Mammary epithelial cell (primary cell): ENCODE data around the gene GPR75.

ENCODE experiments used
- CTCF ChIP-seq, 2 donors: IDR thresholded peaks in 1 of 2; conservative IDR thresholded peaks in 1 of 2; 2 replicates each; pipeline ENCODE4 v1.5.1; 2011 to 2012; ENCODE audit warnings: inconsistent platforms in 2 of 2, low read length in 2 of 2, mild to moderate bottlenecking in 2 of 2, control low read depth in 1 of 2, low read depth in 1 of 2; ENCODE audit not compliant: insufficient read depth in 1 of 2; ENCODE audit errors: extremely low read depth in 1 of 2
- EZH2 ChIP-seq: IDR thresholded peaks from 2 replicates; pipeline ENCODE4 v1.6.1; 2012; ENCODE audit warnings: low read length, inconsistent platforms, borderline replicate concordance

GRCh38 chr2:53881986-53882385, 22.2 kb upstream of the GPR75 start:
- no peak for TF ChIP-seq CTCF (conservative IDR thresholded peaks at IDR 0.05 in 1 of 2, IDR thresholded peaks at IDR 0.05 in 1 of 2; ENCODE audit: extremely low read depth in 1 of 2, insufficient read depth in 1 of 2, low read depth in 1 of 2, low read length in 2 of 2)
- no peak for TF ChIP-seq EZH2
